HG02798 (cell line): ENCODE measurements around the gene CEP192.
"Not testable (repeated sequence)": the region's sequence is repeated elsewhere in the genome, so short reads cannot be mapped to it uniquely, and the experiment has no call there.

Experiments used
- ATAC-seq: cut with Tn5 transposase; IDR thresholded peaks from one replicate; pipeline ENCODE4 v1.9.1; 2021; ENCODE audit warnings: mild to moderate bottlenecking; ENCODE audit not compliant: unreplicated experiment, poor library complexity

Gene CEP192

DNA sequence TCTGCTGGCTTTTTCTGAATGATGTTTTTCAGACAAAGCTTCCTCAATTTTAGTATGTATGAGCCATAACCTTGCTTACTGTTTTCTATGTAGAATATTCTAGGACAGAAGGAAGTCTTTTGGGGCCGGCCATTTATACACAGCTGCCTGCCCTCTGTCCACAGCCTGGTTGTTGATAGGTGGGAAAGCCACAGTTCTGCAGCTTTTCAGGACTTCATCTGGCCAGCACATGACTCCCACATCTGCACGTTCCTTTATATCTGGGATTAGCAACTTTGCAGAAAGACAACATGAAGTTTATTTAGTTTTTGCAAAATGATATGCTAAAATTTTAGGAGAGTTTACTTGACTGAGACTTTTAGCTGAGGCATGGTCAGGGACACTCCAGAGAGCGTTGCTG is 105.6 kb downstream of the CEP192 start:
- ATAC-seq: no peak

DNA sequence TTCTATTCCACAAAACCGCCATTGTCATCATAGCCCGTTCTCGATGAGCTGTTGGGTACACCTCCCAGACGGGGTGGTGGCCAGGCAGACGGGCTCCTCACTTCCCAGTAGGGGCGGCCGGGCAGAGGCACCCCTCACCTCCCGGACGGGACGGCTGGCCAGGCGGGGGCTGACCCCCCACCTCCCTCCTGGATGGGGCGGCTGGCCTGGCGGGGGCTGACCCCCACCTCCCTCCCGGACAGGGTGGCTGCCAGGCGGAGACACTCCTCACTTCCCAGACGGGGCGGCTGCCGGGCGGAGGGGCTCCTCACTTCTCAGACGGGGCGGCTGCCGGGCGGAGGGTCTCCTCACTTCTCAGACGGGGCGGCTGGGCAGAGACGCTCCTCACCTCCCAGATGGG is 106.9 kb downstream of the CEP192 start:
- ATAC-seq: not testable (repeated sequence)

DNA sequence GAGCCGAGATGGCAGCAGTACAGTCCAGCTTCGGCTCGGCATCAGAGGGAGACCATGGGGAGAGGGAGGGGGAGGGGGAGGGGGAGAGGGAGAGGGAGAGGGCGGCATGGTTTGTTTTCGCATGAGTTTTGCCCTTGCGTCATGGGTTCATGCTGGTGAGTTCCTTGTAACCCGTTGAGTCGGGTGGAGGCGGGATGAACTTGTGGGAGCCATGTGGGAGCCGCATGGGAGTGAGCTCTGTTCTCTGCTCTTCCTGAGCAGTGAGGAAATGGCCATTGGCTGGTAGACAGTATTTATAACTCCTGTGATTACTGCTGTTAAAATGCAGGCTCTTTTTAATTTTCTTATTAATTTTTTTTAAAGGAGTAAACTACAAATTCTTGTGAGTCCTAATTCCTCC is 108.0 kb downstream of the CEP192 start:
- ATAC-seq: no peak

DNA sequence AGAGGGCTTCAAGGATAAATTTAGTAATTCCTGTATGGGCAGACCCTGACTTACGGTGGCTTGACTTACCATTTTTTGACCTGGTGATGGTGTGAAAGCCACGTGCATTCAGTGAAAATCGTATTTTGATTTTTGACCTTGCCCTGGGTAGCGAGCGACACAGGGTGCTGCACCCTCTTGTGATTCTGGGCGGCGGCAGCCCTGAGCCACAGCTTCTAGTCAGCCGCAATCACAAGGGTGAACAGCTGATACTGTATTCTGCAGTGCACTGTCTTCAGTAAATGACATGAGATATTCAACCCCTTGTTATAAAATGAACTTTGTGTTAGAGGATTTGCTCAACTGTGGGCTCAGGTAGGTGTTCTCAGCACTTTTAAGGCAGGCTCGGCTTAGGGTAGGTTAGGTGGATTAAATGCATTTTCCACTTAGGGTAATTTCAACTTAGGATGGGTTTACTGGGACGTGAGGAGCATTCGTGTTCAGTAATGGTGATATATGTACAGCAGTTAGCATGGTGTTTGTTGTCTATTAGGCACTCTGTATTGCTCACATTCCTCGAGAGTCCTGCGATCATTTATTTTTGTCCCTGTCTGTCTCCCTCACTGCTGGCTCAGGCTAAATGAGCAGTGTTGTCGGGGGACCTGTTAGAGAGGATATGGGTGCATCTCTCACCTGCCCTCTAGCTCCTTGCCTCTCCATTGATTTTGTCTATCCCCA is 109.9 kb downstream of the CEP192 start:
- no peak for ATAC-seq

DNA sequence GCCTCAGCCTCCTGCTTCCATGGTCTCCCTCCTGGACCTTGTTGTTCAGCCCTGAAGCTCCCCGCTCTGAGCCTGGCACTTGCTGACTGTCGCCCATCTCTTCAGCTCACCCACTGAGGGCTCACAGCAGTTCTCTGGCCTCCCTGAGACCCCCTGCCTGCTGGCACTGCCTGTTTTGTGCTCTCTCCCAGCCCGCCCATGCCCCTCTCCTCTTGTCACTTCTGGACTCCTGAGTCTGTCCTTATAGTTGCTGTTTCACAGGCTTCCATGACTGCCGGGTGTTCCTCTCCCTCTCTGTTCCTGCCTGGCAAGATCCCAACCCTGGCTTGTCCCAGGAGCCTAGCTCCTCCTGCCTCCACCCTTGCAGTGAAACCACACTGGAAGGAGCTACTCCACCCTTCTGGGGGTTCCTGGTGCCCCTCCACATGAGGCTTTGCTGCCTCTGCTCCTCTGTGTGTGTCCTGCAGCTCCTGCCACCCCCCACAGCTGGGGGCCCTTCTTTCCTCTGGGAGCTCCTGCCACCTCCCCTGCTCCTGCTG is 110.6 kb downstream of the CEP192 start:
- no peak for ATAC-seq

DNA sequence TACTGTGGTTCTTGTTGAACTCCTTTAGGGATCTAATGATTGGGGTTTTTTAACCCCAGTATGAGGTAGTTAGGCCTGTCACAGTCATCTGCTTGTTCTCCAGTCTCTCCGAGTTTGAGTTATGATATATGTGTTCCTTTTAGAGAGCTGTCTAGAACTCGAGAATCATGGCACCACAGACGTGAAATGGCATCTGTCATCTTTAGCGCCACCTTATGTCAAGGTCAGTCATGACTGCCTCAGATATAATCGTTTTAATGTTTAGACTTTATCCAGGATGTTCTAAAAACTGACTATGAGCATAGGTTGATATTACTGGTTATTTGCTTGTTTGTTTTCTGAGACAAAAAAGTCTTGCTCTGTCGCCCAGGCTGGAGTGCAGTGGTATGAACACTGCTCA is 112.2 kb downstream of the CEP192 start:
- ATAC-seq: no peak

DNA sequence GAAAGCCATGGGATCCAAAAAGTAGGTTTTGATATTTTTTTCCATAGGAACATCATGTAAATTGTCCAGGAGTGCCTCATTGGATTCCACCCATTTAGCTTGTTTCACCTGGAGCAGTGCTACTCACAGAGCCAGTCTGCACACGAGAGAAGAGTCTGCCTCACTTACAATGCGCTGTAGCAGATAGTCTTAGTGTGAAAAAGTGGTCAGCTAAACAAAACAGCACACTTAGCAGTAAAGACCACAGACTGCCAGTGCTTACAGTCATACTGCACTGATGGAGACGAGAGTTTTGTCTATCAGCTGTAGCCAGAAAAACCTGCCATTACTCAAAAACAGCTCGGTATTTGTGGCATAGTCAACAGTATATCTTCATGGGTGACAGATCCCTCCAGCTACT is 113.9 kb downstream of the CEP192 start:
- ATAC-seq: no peak

DNA sequence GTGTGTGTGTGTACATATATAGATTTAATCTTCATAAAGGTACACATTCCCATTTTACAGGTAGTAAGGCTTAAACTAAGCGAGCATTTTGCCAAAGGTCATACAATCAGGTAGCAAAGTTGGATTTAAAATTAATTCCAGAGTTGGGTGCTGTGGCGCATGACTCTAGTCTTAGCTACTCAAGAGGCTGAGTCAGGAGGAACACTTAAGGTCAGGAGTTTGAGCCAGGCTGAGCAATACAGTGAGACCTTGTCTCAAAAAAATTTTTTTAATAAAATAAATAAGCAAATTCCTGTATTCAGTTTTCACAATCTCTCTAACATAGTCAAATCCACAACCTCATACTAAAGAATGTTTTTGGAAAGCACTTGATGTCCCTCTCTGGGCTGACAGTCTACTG is 115.9 kb downstream of the CEP192 start:
- no peak for ATAC-seq

DNA sequence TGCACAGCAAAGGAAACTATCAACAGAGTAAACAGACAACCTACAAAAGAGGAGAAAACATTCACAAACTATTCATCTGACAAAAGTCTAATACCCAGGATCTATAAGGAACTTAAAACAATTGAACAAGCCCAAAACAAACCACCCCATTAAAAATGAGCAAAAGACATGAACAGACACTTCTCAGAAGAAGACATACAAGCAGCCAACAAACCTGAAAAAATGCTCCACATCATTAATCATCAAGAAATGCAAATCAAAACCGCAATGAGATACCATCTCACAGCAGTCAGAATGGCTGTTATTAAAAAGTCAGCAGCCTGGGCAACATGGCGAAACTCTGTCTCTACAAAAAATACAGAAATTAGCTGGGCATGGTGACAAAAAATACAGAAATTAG is 117.2 kb downstream of the CEP192 start:
- no peak for ATAC-seq

DNA sequence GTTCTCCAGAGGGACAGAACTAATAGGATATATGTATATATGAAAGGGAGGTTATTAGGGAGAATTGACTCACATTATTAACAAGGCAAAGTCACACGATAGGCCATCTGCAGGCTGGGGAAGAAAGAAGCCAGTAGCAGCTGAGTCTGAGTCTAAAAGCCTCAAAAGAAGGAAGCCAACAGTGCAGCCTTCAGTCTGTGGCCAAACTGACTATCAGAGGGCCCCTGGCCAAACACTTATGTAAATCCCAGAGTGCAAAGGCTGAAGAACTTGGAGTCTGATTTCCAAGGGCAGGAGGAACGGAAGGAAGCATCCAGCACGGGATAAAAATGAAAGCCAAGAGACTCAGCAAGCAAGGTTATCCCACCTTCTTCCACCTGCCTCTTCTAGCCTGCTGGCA is 119.4 kb downstream of the CEP192 start:
- no peak for ATAC-seq

DNA sequence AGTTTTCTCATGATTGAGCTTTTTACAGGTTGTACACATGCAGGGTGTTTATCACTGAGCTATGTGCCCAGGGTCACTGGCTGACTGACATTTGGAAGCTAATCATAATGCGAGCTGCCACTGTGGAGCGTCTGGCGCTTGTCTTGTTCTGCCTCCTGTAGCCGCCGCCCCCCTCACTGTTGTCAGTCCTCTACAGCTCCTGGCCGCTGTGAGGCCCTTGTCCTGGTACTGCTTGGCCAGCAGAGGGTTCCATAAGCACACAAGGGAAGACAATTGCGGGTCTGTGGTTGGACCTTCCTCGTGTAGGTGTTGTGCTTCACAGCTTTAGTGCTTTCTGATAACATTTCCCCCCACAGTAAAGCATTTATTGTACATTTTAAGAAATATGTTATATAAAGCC is 121.8 kb downstream of the CEP192 start:
- ATAC-seq: no peak

DNA sequence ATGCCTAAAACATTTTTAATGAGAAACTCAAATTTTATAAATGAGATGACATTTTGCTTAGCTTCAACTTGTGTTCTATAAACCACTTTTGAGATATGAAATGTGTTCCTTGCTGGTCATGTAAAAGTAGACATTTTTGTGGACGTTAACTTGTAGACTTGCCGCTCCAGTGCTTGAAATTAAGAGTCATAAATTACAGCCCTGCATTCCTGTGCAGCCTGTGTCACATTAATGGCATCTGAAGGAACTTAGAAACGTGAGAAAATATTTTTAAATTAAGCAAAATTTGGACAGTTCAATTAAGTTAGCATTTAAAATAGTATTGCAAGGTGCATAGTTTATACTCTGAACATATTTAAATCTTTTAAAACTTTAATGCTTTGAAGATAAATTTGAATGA is 129.1 kb downstream of the CEP192 start:
- ATAC-seq: no peak

DNA sequence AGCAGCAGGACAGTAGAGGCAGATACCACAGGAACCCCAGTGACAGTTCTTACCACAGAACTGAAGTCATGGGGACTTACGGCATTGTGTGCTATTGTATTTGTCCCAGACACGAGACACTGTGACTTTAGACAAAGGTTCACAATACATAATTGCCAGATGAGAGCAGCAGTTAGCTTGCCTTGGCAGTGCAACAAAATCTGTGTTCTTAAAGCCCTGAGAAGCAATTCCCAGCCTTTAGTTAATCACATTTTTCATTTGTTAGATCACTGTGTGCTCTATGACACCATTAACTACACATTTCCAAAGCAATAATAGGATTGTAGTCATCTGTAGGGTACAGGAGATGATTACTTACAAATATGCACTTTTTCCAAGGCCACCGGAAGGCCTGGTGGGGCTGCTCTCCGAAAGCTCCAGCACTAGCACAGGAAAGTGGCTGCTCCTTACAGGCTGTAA is 129.8 kb downstream of the CEP192 start:
- ATAC-seq: no peak

DNA sequence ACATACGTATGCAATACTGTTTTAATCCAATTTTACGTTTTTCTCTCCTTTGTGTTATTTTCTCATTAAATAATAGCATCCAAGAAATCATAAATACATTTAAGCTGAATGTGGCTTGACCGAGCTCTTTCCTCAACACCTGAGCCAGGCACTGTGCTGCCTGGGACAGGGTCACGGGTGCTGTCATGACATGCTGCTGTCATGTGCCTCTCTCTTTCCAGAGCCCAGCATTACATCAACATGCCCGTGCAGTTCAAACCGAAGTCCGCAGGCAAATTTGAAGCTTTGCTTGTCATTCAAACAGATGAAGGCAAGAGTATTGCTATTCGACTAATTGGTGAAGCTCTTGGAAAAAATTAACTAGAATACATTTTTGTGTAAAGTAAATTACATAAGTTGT is 133.2 kb downstream of the CEP192 start:
- ATAC-seq: no peak

DNA sequence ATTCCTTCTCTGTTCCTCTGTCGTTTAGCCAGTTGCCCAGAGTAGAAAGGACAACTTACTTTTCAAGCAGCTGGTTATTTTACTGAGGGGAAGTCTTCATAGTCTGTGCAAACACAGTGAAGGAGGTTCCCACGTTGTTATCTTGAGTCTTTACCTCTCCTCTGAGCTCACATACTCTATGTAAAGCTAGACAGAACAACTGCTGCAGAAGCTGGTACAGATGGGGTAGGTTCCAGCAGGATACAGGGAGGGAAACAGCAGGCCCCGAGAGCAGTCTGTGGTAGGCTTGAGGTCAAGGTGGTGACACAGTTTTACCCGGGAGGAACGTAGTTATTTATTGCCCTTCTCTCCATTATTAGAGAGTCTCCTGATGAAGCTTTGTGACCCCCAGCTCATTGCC is 134.0 kb downstream of the CEP192 start:
- ATAC-seq: no peak

DNA sequence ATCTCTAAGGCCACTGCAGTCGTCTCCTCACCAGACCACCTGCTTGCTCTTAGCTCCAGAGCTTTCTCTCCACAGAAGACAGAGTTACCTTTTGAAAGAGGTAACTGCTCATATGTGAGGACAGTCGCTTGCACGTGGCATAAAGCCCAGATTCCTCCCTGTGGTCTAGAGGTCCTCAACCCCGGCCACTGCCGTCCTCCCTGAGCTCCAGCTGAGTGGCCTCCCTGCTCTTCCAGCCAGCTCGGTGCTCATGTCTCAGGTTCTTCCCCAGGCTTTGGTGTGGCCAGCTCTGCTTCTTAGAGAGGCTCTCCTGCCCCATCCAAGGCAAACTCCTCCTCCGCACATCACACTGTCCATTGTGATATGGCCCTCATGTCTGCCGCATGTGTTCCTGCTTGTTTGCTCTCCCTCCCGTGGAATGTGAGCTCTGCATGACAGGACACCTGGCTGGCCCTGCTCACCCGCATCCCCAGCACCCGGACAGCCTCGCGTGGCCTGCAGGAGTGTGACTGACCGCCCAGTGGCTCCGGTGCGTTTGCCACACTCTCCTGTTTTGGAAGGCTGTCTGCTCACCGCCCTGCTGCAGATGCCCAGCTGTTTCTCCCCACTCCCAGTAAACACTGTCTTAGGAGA is 135.9 kb downstream of the CEP192 start:
- no peak for ATAC-seq

DNA sequence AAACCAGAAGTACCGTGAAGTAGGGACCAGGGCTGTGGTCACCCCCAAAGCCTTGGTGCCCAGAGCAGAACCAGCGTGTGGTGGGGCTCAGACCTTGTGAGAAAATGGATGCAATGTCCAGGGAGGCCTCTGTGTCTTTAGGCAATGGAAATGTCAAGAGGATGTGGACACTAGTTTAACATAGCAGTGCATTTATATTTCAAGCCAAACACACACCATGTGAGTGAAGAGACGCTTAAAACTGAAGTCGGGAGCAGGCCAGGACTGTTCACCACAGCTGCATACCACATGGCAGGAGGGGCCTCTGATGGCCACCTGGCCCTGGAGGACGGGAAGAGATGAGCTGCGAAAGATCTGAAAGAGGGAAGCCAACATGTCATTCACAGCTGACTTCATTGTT is 140.1 kb downstream of the CEP192 start:
- ATAC-seq: no peak

DNA sequence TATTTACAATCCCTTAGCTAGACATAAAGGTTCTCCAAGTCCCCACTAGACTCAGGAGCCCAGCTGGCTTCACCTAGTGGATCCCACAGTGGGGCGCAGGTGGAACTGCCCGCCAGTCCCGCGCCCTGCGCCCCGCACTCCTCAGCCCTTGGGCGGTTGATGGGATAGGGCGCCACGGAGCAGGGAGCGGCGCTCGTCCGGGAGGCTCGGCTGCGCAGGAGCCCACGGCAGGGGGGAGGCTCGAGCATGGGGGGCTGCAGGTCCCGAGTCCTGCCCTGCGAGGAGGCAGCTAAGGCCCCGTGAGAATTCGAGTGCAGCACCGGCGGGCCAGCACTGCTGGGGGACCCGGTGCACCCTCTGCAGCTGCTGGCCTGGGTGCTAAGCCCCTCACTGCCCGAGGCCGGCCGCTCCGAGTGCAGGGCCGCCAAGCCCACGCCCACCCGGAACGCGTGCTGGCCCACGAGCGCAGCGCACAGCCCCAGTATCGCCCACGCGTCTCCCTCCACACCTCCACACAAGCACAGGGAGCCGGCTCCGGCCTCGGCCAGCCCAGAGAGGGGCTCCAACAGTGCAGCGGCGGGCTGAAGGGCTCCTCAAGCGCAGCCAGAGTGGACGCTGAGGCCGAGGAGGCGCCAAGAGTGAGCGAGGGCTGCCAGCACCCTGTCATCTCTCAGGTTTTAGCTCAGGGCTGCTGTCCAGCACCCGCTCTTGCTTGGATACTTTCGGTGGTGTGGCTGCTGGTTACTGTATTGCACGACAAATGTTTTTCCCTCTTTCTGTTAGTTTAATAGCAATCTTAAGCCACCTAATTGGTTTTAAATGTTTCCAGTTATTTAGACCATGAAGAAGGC is 143.6 kb downstream of the CEP192 start:
- no peak for ATAC-seq

DNA sequence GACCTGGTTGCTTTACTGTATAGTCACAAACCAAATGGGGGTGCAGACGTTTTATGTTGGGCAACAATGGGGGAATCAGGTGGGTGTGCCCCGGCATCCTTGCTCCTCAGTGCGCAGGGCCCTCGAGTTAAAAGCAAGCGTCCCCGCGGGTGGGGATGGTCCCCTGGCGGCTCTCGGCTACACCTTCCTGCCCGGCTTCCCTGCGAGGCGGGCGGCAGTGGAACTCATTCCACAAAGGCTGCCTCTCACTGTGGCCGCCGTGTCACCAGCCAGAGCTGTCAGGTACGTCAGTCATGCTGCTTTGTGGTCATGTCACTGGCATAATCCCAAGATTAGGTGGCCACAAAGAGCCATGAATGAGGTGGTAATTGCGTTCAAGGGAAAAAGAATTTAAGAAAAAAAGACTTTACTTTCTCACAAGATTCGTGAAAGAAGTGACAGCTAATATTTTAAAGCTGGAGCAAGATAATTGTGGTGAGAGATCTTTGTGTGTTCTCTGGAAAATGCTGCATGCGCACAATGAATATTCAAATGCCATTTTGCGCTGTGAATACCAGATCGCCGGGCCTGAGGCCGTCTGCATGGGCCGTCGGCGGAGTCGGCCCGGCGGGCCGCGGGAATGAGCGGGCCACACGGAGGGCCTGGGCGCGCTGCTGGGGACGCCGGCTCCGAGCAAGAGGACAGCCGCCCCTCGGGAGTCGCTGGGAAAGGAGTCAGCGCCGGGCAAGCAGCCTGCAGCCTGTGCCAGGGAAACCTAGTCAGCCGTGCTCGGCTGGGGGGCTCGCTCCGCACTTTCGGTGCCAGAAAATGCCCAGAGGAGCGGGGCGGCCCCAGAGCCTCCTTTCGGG is 145.1 kb downstream of the CEP192 start:
- no peak for ATAC-seq
